A375 (cell line): ENCODE data around the gene CD44. TPM values are rescaled to one million over a fixed set of nuclear protein-coding genes. Genes with fewer than 3 reads are reported as not detected.

ENCODE experiments used
- total RNA-seq: library from RNA; depleted of rRNA; stranded (reverse); fragments of >200 nt; shearing (Covaris generic); gene quantifications from 2 replicates; pipeline ENCODE4 v1.2.3, GENCODE V29; 2014; rRNA removed

CD44 gene
- 358 and 430 TPM in 2 replicates for total RNA-seq

GRCh38 chr11:35138943-35139721, at the start of gene CD44:
CD44 (plus strand) TSS chr11:35139171; CDS start chr11:35139304, 133 bp downstream.

Other genes with a start within 250 kb of the CD44 start
- gene APIP, start 222.8 kb upstream of the CD44 start, total RNA-seq = 39.0 and 45.9 TPM in 2 replicates
- gene PDHX, start 222.6 kb upstream of the CD44 start, total RNA-seq = 28.4 and 30.2 TPM in 2 replicates